K562 (cell line): ENCODE measurements around the gene ERLEC1. TPM values are rescaled to one million over a fixed set of nuclear protein-coding genes. Genes with fewer than 3 reads are reported as not detected.

Experiments
- ATAC-seq: fragments of 200-7000 bp; cut with Tn5 transposase; 3 replicates; pipeline ENCODE4 v1.9.1; 2020; ENCODE audit warnings: moderate library complexity
- Bru-seq: library from RNA; stranded (reverse); fragments of 400-500 nt; gene quantifications from one replicate; lab custom pipeline; 2021; lab: Mats Ljungman, UMichigan
- BruChase-seq, 2 experiments: library from RNA; stranded (reverse); fragments of 400-500 nt; gene quantifications; one replicate each; lab custom pipeline; 2021; lab: Mats Ljungman, UMichigan
- BruUV-seq: library from RNA; stranded (reverse); fragments of 400-500 nt; replicated peaks from 2 replicates; lab custom pipeline; 2021; lab: Mats Ljungman, UMichigan
- CTCF ChIA-PET: fragments of 300-600 bp; formaldehyde crosslinking; extraction: SDS; loops from one replicate; lab custom pipeline; 2021; ENCODE audit warnings: low intra/inter-chr PET ratio; lab: Yijun Ruan, JAX
- POLR2A ChIA-PET: fragments of 300-600, 350-650 bp; sonication (Branson Sonifier 250); formaldehyde crosslinking; extraction: SDS; loops from one replicate; lab custom pipeline; 2021; ENCODE audit warnings: antibody characterized with exemption, inconsistent platforms; lab: Yijun Ruan, JAX
- DNase-seq, 4 experiments: peaks; one replicate each; pipeline versions ENCODE4 v3.0.0 to v3.0.0-alpha.2; 2011 to 2018; ENCODE audit warnings: low spot score in 3 of 4, mixed read lengths in 3 of 4; ENCODE audit errors: extremely low read depth in 1 of 4
- FAIRE-seq: peaks from 2 replicates; lab custom pipeline; 2011; peaks lifted over from hg19 to GRCh38; lab: Jason Lieb, UNC
- H2AFZ ChIP-seq: 2 replicates; pipeline ENCODE4 v1.6.0; 2011; ENCODE audit warnings: low read depth, low read length, control low read depth, inconsistent platforms
- H3K27ac ChIP-seq: fragments of 200-600 bp; 3 replicates; pipeline ENCODE4 v1.8.0; 2011; ENCODE audit warnings: low read depth, mild to moderate bottlenecking, control low read depth, inconsistent platforms, low read length, moderate library complexity, mixed read lengths; ENCODE audit errors: extremely low read depth
- H3K27me3 ChIP-seq, 2 experiments: fragments of 300-600 bp in 1 of 2; 2 replicates in 1 of 2; 3 replicates in 1 of 2; pipeline versions ENCODE4 v1.6.0 to v1.8.0; 2011; ENCODE audit warnings: inconsistent platforms in 2 of 2, low read length in 2 of 2, mild to moderate bottlenecking in 1 of 2, mixed read lengths in 1 of 2, moderate library complexity in 1 of 2; ENCODE audit not compliant: control insufficient read depth in 2 of 2, insufficient read depth in 2 of 2
- H3K36me3 ChIP-seq: fragments of 300-600 bp; 3 replicates; pipeline ENCODE4 v1.8.0; 2011; ENCODE audit warnings: mild to moderate bottlenecking, low read length, inconsistent platforms; ENCODE audit not compliant: control insufficient read depth, insufficient read depth
- H3K4me1 ChIP-seq, 2 experiments: fragments of 200-600 bp in 1 of 2; replicated peaks in 1 of 2; 2 replicates in 1 of 2; 3 replicates in 1 of 2; pipeline versions ENCODE4 v1.5.1 to v1.8.0; 2011; ENCODE audit warnings: inconsistent platforms in 2 of 2, low read length in 2 of 2, mild to moderate bottlenecking in 1 of 2, mixed read lengths in 1 of 2, moderate library complexity in 1 of 2; ENCODE audit not compliant: control insufficient read depth in 2 of 2, insufficient read depth in 2 of 2
- H3K4me2 ChIP-seq: 2 replicates; pipeline ENCODE4 v1.6.1; 2011; ENCODE audit warnings: low read length, control low read depth, inconsistent platforms, mixed read lengths; ENCODE audit not compliant: insufficient read depth
- H3K4me3 ChIP-seq: fragments of 200-600 bp; sonication (generic), shearing (Covaris generic); 2 replicates; pipeline ENCODE4 v1.5.1; 2016; ENCODE audit warnings: control low read depth, inconsistent platforms
- H3K79me2 ChIP-seq: fragments of 200-600 bp; 3 replicates; pipeline ENCODE4 v1.8.0; 2011; ENCODE audit warnings: low read length, inconsistent platforms; ENCODE audit not compliant: control insufficient read depth, insufficient read depth
- H3K9ac ChIP-seq, 2 experiments: 2 replicates each; pipeline versions ENCODE4 v1.6.0 to v1.6.1; 2011; ENCODE audit warnings: low read depth in 2 of 2, low read length in 2 of 2, control low read depth in 1 of 2, inconsistent platforms in 1 of 2, mild to moderate bottlenecking in 1 of 2, mixed read lengths in 1 of 2; ENCODE audit not compliant: insufficient read depth in 1 of 2
- H3K9me1 ChIP-seq: one replicate; pipeline ENCODE4 v1.6.0; 2011; ENCODE audit warnings: inconsistent platforms, mild to moderate bottlenecking, low read length, moderate library complexity; ENCODE audit not compliant: control insufficient read depth, insufficient read depth
- H3K9me3 ChIP-seq: replicated peaks from 2 replicates; pipeline ENCODE4 v1.5.1; 2011; ENCODE audit warnings: low read depth, low read length, inconsistent platforms; ENCODE audit not compliant: control insufficient read depth, insufficient read depth
- H4K20me1 ChIP-seq: replicated peaks from 2 replicates; pipeline ENCODE4 v1.6.1; 2011; ENCODE audit warnings: low read length, inconsistent platforms, mixed read lengths; ENCODE audit not compliant: control insufficient read depth, insufficient read depth
- BCOR ChIP-seq: fragments of 450-650 bp; IDR thresholded peaks from 2 replicates; pipeline ENCODE4 v1.6.1; 2016
- CBX5 ChIP-seq: IDR thresholded peaks from 2 replicates; pipeline ENCODE4 v1.6.1; 2014; ENCODE audit warnings: low read depth, borderline replicate concordance
- E2F8 ChIP-seq: fragments of 450-650 bp; IDR thresholded peaks from 2 replicates; pipeline ENCODE4 v1.7.1; 2018; ENCODE audit warnings: mild to moderate bottlenecking, low read depth; ENCODE audit not compliant: partially characterized antibody
- IFI16 ChIP-seq: fragments of 250-450 bp; sonication (Bioruptor Pico); IDR thresholded peaks from 2 replicates; pipeline ENCODE4 v2.1.2; 2022; ENCODE audit warnings: mild to moderate bottlenecking, inconsistent platforms
- PKNOX1 ChIP-seq: fragments of 450-650 bp; IDR thresholded peaks from 2 replicates; pipeline ENCODE4 v1.6.1; 2016
- RAD21 ChIP-seq, 2 experiments: fragments of 250-450 bp in 1 of 2; fragments of 450-650 bp in 1 of 2; sonication (Bioruptor Pico) in 1 of 2; formaldehyde crosslinking in 1 of 2; IDR thresholded peaks in 1 of 2; conservative IDR thresholded peaks in 1 of 2; 2 replicates each; pipeline versions ENCODE4 v1.4.0 to v1.8.0; 2020 to 2022; ENCODE audit warnings: mild to moderate bottlenecking in 2 of 2, moderate library complexity in 1 of 2
- WGBS: fragments of 100-300 bp; shearing (Covaris generic); methylation state at CpG from one replicate; pipeline ENCODE4 v1.1.6; 2016; ENCODE audit warnings: low coverage, mixed read lengths; ENCODE audit not compliant: insufficient coverage; ENCODE audit errors: missing lambda C conversion rate; 5-methylcytosine and 5-hydroxymethylcytosine counted together
- in situ Hi-C: fragments of 300-500 bp; cut with MboI; formaldehyde crosslinking; loops from 4 replicates; pipeline ENCODE4 v1.15.0; 2018; ENCODE audit warnings: inconsistent platforms, mixed read lengths
- intact Hi-C: fragments of 100-400 bp; cut with micrococcal nuclease; formaldehyde crosslinking; loops from 2 replicates; pipeline ENCODE4 v1.14.2; 2022
- long read RNA-seq, 3 experiments: library from polyadenylated mRNA in 2 of 3; library from RNA in 1 of 3; unstranded in 2 of 3; stranded (forward) in 1 of 3; transcript quantifications; one replicate each; pipeline ENCODE4 v2.0.0, GENCODE V29; 2019 to 2022
- polyA minus RNA-seq, 3 experiments: library from RNA; depleted of rRNA, polyadenylated mRNA; stranded (reverse); fragments of >200 nt; gene quantifications; 2 replicates each; pipeline ENCODE4 v1.2.3, GENCODE V29; 2011
- polyA plus RNA-seq, 8 experiments: library from polyadenylated mRNA; depleted of rRNA in 4 of 8; stranded (reverse) in 5 of 8; unstranded in 3 of 8; fragments of >200 nt; fragmentation: Nextera tagmentation in 2 of 8; fragmentation: Illumina TruSeq in 1 of 8; extraction: Ambion mirVana in 2 of 8; extraction: Trizol in 1 of 8; gene quantifications; 2 replicates each; pipeline versions ENCODE4 v1.2.1 to v1.2.3, GENCODE V29; 2011 to 2014; ENCODE audit warnings: inconsistent platforms in 1 of 8, missing spikeins in 1 of 8
- total RNA-seq, 7 experiments: library from RNA; depleted of rRNA in 6 of 7; stranded (reverse); fragments of >200 nt in 6 of 7; fragmentation: Illumina TruSeq in 2 of 7; extraction: Trizol in 2 of 7; gene quantifications; 2 replicates each; pipeline versions ENCODE4 v1.2.1 to v1.2.3, GENCODE V29; 2011 to 2021; ENCODE audit warnings: low replicate concordance in 1 of 7

The ERLEC1 gene
- total RNA-seq (2011; cell fraction: chromatin; rRNA removed; ENCODE audit: low replicate concordance) = 15.9 and 42.6 TPM in 2 replicates
- total RNA-seq (2011; cell fraction: nucleolus; rRNA removed) = 23.4 and 27.5 TPM in 2 replicates
- 37.2 and 50.0 TPM in 2 replicates for total RNA-seq (2011; cell fraction: nucleoplasm; rRNA removed)
- 29.9 and 37.4 TPM in 2 replicates for total RNA-seq (2014; rRNA removed)
- 30.6 and 34.7 TPM in 2 replicates for total RNA-seq (2014; rRNA removed; fragmentation: Illumina TruSeq; extraction: Trizol)
- total RNA-seq (2015; rRNA removed; fragmentation: Illumina TruSeq; extraction: Trizol) = 26.8 and 27.4 TPM in 2 replicates
- total RNA-seq (2021) = 20.9 and 21.6 TPM in 2 replicates
- 31.9 and 41.6 TPM in 2 replicates for polyA plus RNA-seq (2011; rRNA removed)
- 18.4 and 23.7 TPM in 2 replicates for polyA plus RNA-seq (2011; cell fraction: cytosol; rRNA removed)
- polyA plus RNA-seq (2011; cell fraction: nucleus; rRNA removed) = 10.6 and 14.5 TPM in 2 replicates
- 22.0 and 34.5 TPM in 2 replicates for polyA plus RNA-seq (2012)
- 35.0 and 35.6 TPM in 2 replicates for polyA plus RNA-seq (2014; fragmentation: Illumina TruSeq; extraction: Trizol)
- 10 to 100 TPM; 12.0 to 13.8 TPM for polyA plus RNA-seq (2014; fragmentation: Nextera tagmentation; extraction: Ambion mirVana)
- 29.9 and 32.3 TPM in 2 replicates for polyA plus RNA-seq (2014; rRNA removed)
- polyA minus RNA-seq (2011; rRNA and poly(A)+ RNA removed) = 22.8 and 27.7 TPM in 2 replicates
- 10.0 and 12.6 TPM in 2 replicates for polyA minus RNA-seq (2011; cell fraction: cytosol; rRNA and poly(A)+ RNA removed)
- 13.3 and 21.0 TPM in 2 replicates for polyA minus RNA-seq (2011; cell fraction: nucleus; rRNA and poly(A)+ RNA removed)
- Bru-seq, nascent RNA = percentile 78 among the genes with signal in this experiment
- BruChase-seq, experiment 1, labeled RNA remaining after a 2-hour chase = percentile 84 among the genes with signal in this experiment
- percentile 82 among the genes with signal in this experiment for BruChase-seq, experiment 2, labeled RNA remaining after a 6-hour chase
- long read RNA-seq, experiment 1, transcript ERLEC1-201 (14 exons, 2,433 nt) = major isoform, 132 of 201 reads
- long read RNA-seq, experiment 1, transcript ERLEC1-202 (13 exons, 2,271 nt) = minor isoform, 20 of 201 reads
- long read RNA-seq, experiment 1, partial matches to known transcripts = 15 of 201 reads
- long read RNA-seq, experiment 1, other reads (novel, unspliced or antisense) = 33 of 201 reads
- long read RNA-seq, experiment 2, partial matches to known transcripts = 1 of 23 reads
- long read RNA-seq, experiment 2, other reads (novel, unspliced or antisense) = 22 of 23 reads
- long read RNA-seq, experiment 3, transcript ERLEC1-201 (14 exons, 2,433 nt) = major isoform, 12 of 25 reads
- long read RNA-seq, experiment 3, partial matches to known transcripts = 11 of 25 reads
- long read RNA-seq, experiment 3, other reads (novel, unspliced or antisense) = 2 of 25 reads

GRCh38 chr2:53786705-53787613 is at the start of gene ERLEC1, which contains the start of gene ASB3:
Gene ERLEC1 (plus strand): TSS chr2:53787044. CDS start chr2:53787211, 167 bp downstream.
Gene ASB3 (minus strand): TSS chr2:53786953. CDS start chr2:53765572, 21,381 bp downstream.
- CTCF ChIA-PET = no interaction called here
- H3K4me3 ChIP-seq = peak within 1 kb of the TSS; percentile 94
- intact Hi-C loops = loop anchor here (2.0 kb wide), 1 partner anchor 20 kb away; the partner anchor contains the start of gene CHAC2
- 0 out of 2 replicates have a peak, but pooled peaks have one; percentile 12 for TF ChIP-seq BCOR
- TF ChIP-seq PKNOX1 = peak; percentile 70
- 0 out of 2 replicates have a peak, but pooled peaks have one; percentile 47 for TF ChIP-seq CBX5
- peak; percentile 84 for TF ChIP-seq E2F8
- TF ChIP-seq IFI16 = no peak
- TF ChIP-seq RAD21 (CRISPR knock-in tag; conservative IDR thresholded peaks at IDR 0.05 in 1 of 2, IDR thresholded peaks at IDR 0.05 in 1 of 2) = peak in 1 of 2 experiments; percentile 4; a peak in 1 of 4 replicates

More at GRCh38 chr2:53786705-53787613, at the start of gene ERLEC1, which contains the start of gene ASB3:
- peaks cover 4 to 11% of the 10 kb centered on the region in 2 experiments; a peak in 4 of 5 replicates for H3K4me1 ChIP-seq
- H4K20me1 ChIP-seq = no peaks in the 10 kb centered on the region; the same call in 1 of the 2 replicates
- H3K9ac ChIP-seq = peak within 1 kb of the TSS; percentile 93 to 98
- in situ Hi-C loops = no loop called here
- no peaks in the 10 kb centered on the region for H3K9me1 ChIP-seq
- TSS peak; percentile 58 for BruUV-seq
- peak within 1 kb of the TSS; percentile 95 for H2AFZ ChIP-seq
- H3K27me3 ChIP-seq = no peaks in the 10 kb centered on the region; a peak in 1 of 5 replicates
- ATAC-seq (peak; percentile 92), DNase-seq (peak; percentile 76 to 93 (median 83)), FAIRE-seq (peak; percentile 88)
- H3K27ac ChIP-seq = peak within 1 kb of the TSS; percentile 87
- H3K79me2 ChIP-seq = peaks cover 95% of the 10 kb centered on the region
- WGBS = under 1% methylated on average over 48 of the region's 77 CpGs
- H3K9me3 ChIP-seq = no peaks in the 10 kb centered on the region
- H3K4me2 ChIP-seq = peak within 1 kb of the TSS; percentile 100
- peaks cover 13% of the 10 kb centered on the region; the same call in 2 of the 3 replicates for H3K36me3 ChIP-seq
- POLR2A ChIA-PET = interaction anchor here (0.6 to 5.8 kb wide), 5 partner anchors 10 to 216 kb away, joined by 3 to 45 read pairs (median 7); partner anchors contain the start of gene CHAC2
